H9 (cell line): ENCODE results near the gene HOXC12. TPM values are rescaled to one million over a fixed set of nuclear protein-coding genes. Genes with fewer than 3 reads are reported as not detected.
A peak's percentile ranks its signal among the peaks of the same experiment; 100 is the strongest.

Experiments used
- DNase-seq: peaks from one replicate; pipeline ENCODE4 v3.0.0-alpha.2; 2017
- H2AFZ ChIP-seq: one replicate; pipeline ENCODE4 v1.6.1; 2013; ENCODE audit warnings: mild to moderate bottlenecking, low read length, control low read depth, moderate library complexity
- H2AK5ac ChIP-seq: 2 replicates; pipeline ENCODE4 v1.6.1; 2013; ENCODE audit warnings: low read length, control low read depth, mixed read lengths; ENCODE audit not compliant: insufficient read length
- H2BK120ac ChIP-seq: one replicate; pipeline ENCODE4 v1.6.1; 2013; ENCODE audit warnings: low read depth, mild to moderate bottlenecking, low read length, control low read depth, inconsistent platforms; ENCODE audit not compliant: poor library complexity, severe bottlenecking
- H2BK12ac ChIP-seq: 2 replicates; pipeline ENCODE4 v1.6.1; 2013; ENCODE audit warnings: low read length, control low read depth, mixed read lengths, low read depth; ENCODE audit not compliant: insufficient read length
- H2BK15ac ChIP-seq: 2 replicates; pipeline ENCODE4 v1.6.1; 2013; ENCODE audit warnings: low read depth, low read length, control low read depth
- H2BK20ac ChIP-seq: one replicate; pipeline ENCODE4 v1.6.1; 2013; ENCODE audit warnings: low read depth, mild to moderate bottlenecking, low read length, control low read depth, inconsistent platforms; ENCODE audit not compliant: poor library complexity, severe bottlenecking
- H2BK5ac ChIP-seq: 2 replicates; pipeline ENCODE4 v1.6.1; 2013; ENCODE audit warnings: low read length, control low read depth, mixed read lengths; ENCODE audit not compliant: insufficient read length
- H3K14ac ChIP-seq: 2 replicates; pipeline ENCODE4 v1.6.1; 2013; ENCODE audit warnings: low read length, control low read depth; ENCODE audit not compliant: insufficient read depth
- H3K18ac ChIP-seq: 2 replicates; pipeline ENCODE4 v1.6.1; 2013; ENCODE audit warnings: low read depth, mild to moderate bottlenecking, mixed read lengths, low read length, control low read depth; ENCODE audit not compliant: insufficient read length
- H3K23ac ChIP-seq: 2 replicates; pipeline ENCODE4 v1.6.1; 2013; ENCODE audit warnings: low read length, control low read depth, mixed read lengths, low read depth; ENCODE audit not compliant: insufficient read length
- H3K23me2 ChIP-seq: 2 replicates; pipeline ENCODE4 v1.6.1; 2013; ENCODE audit warnings: low read depth, mild to moderate bottlenecking, mixed read lengths, low read length, control low read depth; ENCODE audit not compliant: insufficient read length, poor library complexity, severe bottlenecking
- H3K27ac ChIP-seq: 2 replicates; pipeline ENCODE4 v1.5.1; 2013; ENCODE audit warnings: low read length, control low read depth, mixed read lengths, low read depth; ENCODE audit not compliant: insufficient read length
- H3K27me3 ChIP-seq: 2 replicates; pipeline ENCODE4 v1.6.1; 2013; ENCODE audit warnings: low read length, control low read depth, inconsistent platforms; ENCODE audit not compliant: insufficient read depth
- H3K4ac ChIP-seq: 2 replicates; pipeline ENCODE4 v1.6.1; 2013; ENCODE audit warnings: low read depth, mild to moderate bottlenecking, control low read depth, inconsistent platforms, low read length, moderate library complexity
- H3K4me1 ChIP-seq: 2 replicates; pipeline ENCODE4 v1.6.1; 2013; ENCODE audit warnings: low read length, control low read depth, inconsistent platforms; ENCODE audit not compliant: insufficient read depth
- H3K4me2 ChIP-seq: 2 replicates; pipeline ENCODE4 v1.6.1; 2013; ENCODE audit warnings: low read length, control low read depth, mixed read lengths; ENCODE audit not compliant: insufficient read length, insufficient read depth
- H3K56ac ChIP-seq: 2 replicates; pipeline ENCODE4 v1.6.1; 2013; ENCODE audit warnings: low read depth, mild to moderate bottlenecking, mixed read lengths, low read length, control low read depth; ENCODE audit not compliant: insufficient read length
- H3K79me1 ChIP-seq: 2 replicates; pipeline ENCODE4 v1.6.1; 2013; ENCODE audit warnings: low read depth, mild to moderate bottlenecking, moderate library complexity, low read length, control low read depth, inconsistent platforms; ENCODE audit not compliant: insufficient read depth, poor library complexity, severe bottlenecking
- H3K79me2 ChIP-seq: 2 replicates; pipeline ENCODE4 v1.6.1; 2013; ENCODE audit warnings: low read length, control low read depth, inconsistent platforms; ENCODE audit not compliant: insufficient read depth
- H3K9ac ChIP-seq: 2 replicates; pipeline ENCODE4 v1.6.1; 2013; ENCODE audit warnings: low read length, control low read depth, mixed read lengths; ENCODE audit not compliant: insufficient read length; ENCODE audit errors: extremely low read depth
- H3K9me3 ChIP-seq: one replicate; pipeline ENCODE4 v1.6.1; 2013; ENCODE audit warnings: low read depth, low read length, inconsistent platforms; ENCODE audit not compliant: control insufficient read depth
- H3T11ph ChIP-seq: one replicate; pipeline ENCODE4 v1.6.1; 2013; ENCODE audit warnings: mild to moderate bottlenecking, low read length, control low read depth, inconsistent platforms
- H4K20me1 ChIP-seq: one replicate; pipeline ENCODE4 v1.6.1; 2013; ENCODE audit not compliant: control insufficient read depth, insufficient read length, insufficient read depth
- H4K5ac ChIP-seq: 2 replicates; pipeline ENCODE4 v1.6.1; 2013; ENCODE audit warnings: low read depth, mild to moderate bottlenecking, mixed read lengths, low read length, control low read depth; ENCODE audit not compliant: insufficient read length
- H4K8ac ChIP-seq: replicated peaks from 2 replicates; pipeline ENCODE4 v1.6.1; 2013; ENCODE audit warnings: low read length, control low read depth, mixed read lengths, low read depth; ENCODE audit not compliant: insufficient read length
- H4K91ac ChIP-seq: 2 replicates; pipeline ENCODE4 v1.6.1; 2013; ENCODE audit warnings: low read depth, mild to moderate bottlenecking, moderate library complexity, mixed read lengths, low read length, control low read depth; ENCODE audit not compliant: insufficient read length
- H3K27ac Mint-ChIP-seq, 3 experiments: 2 replicates in 2 of 3; 3 replicates in 1 of 3; pipeline ENCODE4 v1.8.0; 2020 to 2021; ENCODE audit warnings: mixed read lengths in 3 of 3, mild to moderate bottlenecking in 1 of 3, moderate library complexity in 1 of 3
- H3K27me3 Mint-ChIP-seq: 2 replicates; pipeline ENCODE4 v1.8.0; 2021; ENCODE audit warnings: low read depth, mild to moderate bottlenecking, moderate library complexity, mixed read lengths
- H3K36me3 Mint-ChIP-seq, 3 experiments: 2 replicates in 2 of 3; 3 replicates in 1 of 3; pipeline ENCODE4 v1.8.0; 2020 to 2021; ENCODE audit warnings: low read depth in 3 of 3, mixed read lengths in 3 of 3; ENCODE audit not compliant: insufficient read depth in 1 of 3
- H3K4me1 Mint-ChIP-seq, 2 experiments: 2 replicates each; pipeline ENCODE4 v1.8.0; 2020; ENCODE audit warnings: mixed read lengths in 2 of 2
- H3K4me3 Mint-ChIP-seq, 2 experiments: 2 replicates in 1 of 2; 3 replicates in 1 of 2; pipeline ENCODE4 v1.8.0; 2020 to 2021; ENCODE audit warnings: mild to moderate bottlenecking in 2 of 2, mixed read lengths in 2 of 2, moderate library complexity in 1 of 2
- H3K9me3 Mint-ChIP-seq, 2 experiments: 2 replicates in 1 of 2; 3 replicates in 1 of 2; pipeline ENCODE4 v1.8.0; 2020; ENCODE audit warnings: mild to moderate bottlenecking in 2 of 2, mixed read lengths in 2 of 2, moderate library complexity in 1 of 2
- WGBS: extraction: QIAGEN DNeasy Blood & Tissue Kit; methylation state at CpG from one replicate; pipeline ENCODE4 v1.1.7; 2013; ENCODE audit warnings: missing lambda C conversion rate, low lambda C conversion rate, mixed read lengths; ENCODE audit not compliant: insufficient read length; ENCODE audit errors: extremely low coverage; 5-methylcytosine and 5-hydroxymethylcytosine counted together
- total RNA-seq: library from RNA; stranded (reverse); gene quantifications from 2 replicates; pipeline ENCODE4 v1.2.1, GENCODE V29; 2021
- TF ChIP-seq, protein P1 (sequence below): fragments of 200-600 bp; sonication (generic); conservative IDR thresholded peaks from 3 replicates; pipeline ENCODE4 v1.8.0; 2021; ENCODE audit warnings: antibody characterized with exemption, mild to moderate bottlenecking

The HOXC12 gene
- total RNA-seq, 1 experiment from 2014 or later = not detected

DNA sequence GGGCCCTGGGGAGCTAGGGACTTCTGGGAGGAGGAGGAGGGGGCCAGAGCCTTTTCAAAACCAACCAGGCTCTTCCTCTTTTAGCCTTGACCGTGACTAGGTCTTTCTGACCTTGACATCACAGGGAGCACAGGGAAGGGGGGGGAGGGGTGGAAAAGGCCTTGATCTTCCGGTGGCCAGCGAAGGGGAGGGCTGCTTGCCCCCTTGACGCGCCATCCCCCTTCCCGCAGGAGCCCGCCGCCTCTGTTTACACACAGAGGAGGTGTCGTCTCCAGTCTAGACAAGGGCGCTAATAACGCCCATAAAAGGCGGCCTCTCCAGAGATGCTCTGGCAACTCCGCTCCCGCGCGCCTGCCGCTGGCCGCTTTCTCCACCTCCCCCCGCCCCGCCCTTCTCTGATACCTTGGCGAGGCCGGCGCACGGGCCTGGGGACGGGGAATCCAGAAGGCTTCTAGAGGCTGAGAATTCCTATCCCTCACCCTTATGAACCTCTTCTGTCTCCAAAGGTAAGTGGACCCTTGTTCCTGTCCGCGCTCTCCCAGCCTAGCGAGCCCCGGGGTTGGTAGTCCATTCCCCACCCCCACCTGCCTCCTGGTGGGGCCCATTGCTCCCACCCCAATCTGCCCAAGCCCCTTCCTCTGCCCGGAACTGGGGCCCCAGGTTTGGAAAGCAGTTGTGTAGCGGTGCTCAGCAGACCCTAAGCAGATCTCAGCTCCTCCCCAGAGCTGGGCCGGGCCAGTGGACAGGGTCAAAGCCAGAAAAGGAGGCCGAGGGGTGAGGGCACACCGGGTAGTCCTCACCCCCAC is 4.9 kb upstream of the HOXC12 start:
- no peak overlapping the region for H4K5ac ChIP-seq
- H4K91ac ChIP-seq = no peak overlapping the region
- DNase-seq = peak; percentile 72
- no peak overlapping the region for H2BK20ac ChIP-seq
- H2BK5ac ChIP-seq = no peak overlapping the region
- no peak overlapping the region for H3T11ph ChIP-seq
- Mint-ChIP-seq H3K27ac (no peak overlapping the region; a peak in 1 of 7 replicates), H3K9me3 (peaks cover 0 to 9% of the 10 kb centered on the region in 2 experiments; a peak in 4 of 5 replicates), H3K4me3 (no peak overlapping the region), H3K4me1 (peaks cover 6 to 19% of the 10 kb centered on the region in 2 experiments; a peak in 3 of 4 replicates), H3K36me3 (no peaks in the 10 kb centered on the region), H3K27me3 (peaks cover 100% of the 10 kb centered on the region)
- H3K23me2 ChIP-seq = no peaks in the 10 kb centered on the region
- no peak overlapping the region for H2BK15ac ChIP-seq
- no peaks in the 10 kb centered on the region for H3K4me1 ChIP-seq
- H3K9ac ChIP-seq = no peak overlapping the region
- no peaks in the 10 kb centered on the region for H3K9me3 ChIP-seq
- no peak overlapping the region for H3K18ac ChIP-seq
- no peak overlapping the region for H3K4me2 ChIP-seq
- H3K56ac ChIP-seq = no peak overlapping the region
- H2AFZ ChIP-seq = no peak overlapping the region
- no peak overlapping the region for H2BK120ac ChIP-seq
- H3K79me2 ChIP-seq = no peaks in the 10 kb centered on the region
- WGBS = no CpG with 5 or more reads among the region's 34 CpGs
- H2AK5ac ChIP-seq = no peak overlapping the region
- H3K4ac ChIP-seq = no peak overlapping the region
- no peaks in the 10 kb centered on the region for H3K79me1 ChIP-seq
- H3K14ac ChIP-seq = no peak overlapping the region
- peaks cover 99% of the 10 kb centered on the region for H3K27me3 ChIP-seq
- H3K23ac ChIP-seq = no peak overlapping the region
- no peaks in the 10 kb centered on the region for H4K20me1 ChIP-seq
- H2BK12ac ChIP-seq = no peak overlapping the region
- TF ChIP-seq, protein P1, sequence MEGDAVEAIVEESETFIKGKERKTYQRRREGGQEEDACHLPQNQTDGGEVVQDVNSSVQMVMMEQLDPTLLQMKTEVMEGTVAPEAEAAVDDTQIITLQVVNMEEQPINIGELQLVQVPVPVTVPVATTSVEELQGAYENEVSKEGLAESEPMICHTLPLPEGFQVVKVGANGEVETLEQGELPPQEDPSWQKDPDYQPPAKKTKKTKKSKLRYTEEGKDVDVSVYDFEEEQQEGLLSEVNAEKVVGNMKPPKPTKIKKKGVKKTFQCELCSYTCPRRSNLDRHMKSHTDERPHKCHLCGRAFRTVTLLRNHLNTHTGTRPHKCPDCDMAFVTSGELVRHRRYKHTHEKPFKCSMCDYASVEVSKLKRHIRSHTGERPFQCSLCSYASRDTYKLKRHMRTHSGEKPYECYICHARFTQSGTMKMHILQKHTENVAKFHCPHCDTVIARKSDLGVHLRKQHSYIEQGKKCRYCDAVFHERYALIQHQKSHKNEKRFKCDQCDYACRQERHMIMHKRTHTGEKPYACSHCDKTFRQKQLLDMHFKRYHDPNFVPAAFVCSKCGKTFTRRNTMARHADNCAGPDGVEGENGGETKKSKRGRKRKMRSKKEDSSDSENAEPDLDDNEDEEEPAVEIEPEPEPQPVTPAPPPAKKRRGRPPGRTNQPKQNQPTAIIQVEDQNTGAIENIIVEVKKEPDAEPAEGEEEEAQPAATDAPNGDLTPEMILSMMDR = no peak
- no peak overlapping the region for H3K27ac ChIP-seq
- H4K8ac ChIP-seq = no peak overlapping the region
